Cardiac septum (tissue), 1 donor: ENCODE data around the gene SLC27A1. TPM values are rescaled to one million over a fixed set of nuclear protein-coding genes. Genes with fewer than 3 reads are reported as not detected.
"Not testable (repeated sequence)": the region's sequence is repeated elsewhere in the genome, so short reads cannot be mapped to it uniquely, and the experiment has no call there.

Source experiments
- DNase-seq: peaks from one replicate; pipeline ENCODE4 v3.0.0-alpha.2; 2020; ENCODE audit warnings: low spot score
- intact Hi-C: fragments of 100-400 bp; cut with DNase I; formaldehyde crosslinking; loops from one replicate; pipeline ENCODE4 v1.14.0; 2022
- total RNA-seq: library from RNA; stranded (reverse); fragmentation: NEBNext Ultra II Directional; extraction: Animal tissue kit (Norgen Biotek cat#: 25700); gene quantifications from one replicate; pipeline ENCODE4 v1.2.1, GENCODE V29; 2021
- donor health status: DM: no; HTN: no; CAD: no.

Gene SLC27A1
- total RNA-seq, 1 donor from 2014 or later = 35.9 TPM

- no peak for DNase-seq
- intact Hi-C loops = no loop called here
These were observed 59.2 kb downstream of the SLC27A1 start for GRCh38 chr19:17529239-17530158.

DNA sequence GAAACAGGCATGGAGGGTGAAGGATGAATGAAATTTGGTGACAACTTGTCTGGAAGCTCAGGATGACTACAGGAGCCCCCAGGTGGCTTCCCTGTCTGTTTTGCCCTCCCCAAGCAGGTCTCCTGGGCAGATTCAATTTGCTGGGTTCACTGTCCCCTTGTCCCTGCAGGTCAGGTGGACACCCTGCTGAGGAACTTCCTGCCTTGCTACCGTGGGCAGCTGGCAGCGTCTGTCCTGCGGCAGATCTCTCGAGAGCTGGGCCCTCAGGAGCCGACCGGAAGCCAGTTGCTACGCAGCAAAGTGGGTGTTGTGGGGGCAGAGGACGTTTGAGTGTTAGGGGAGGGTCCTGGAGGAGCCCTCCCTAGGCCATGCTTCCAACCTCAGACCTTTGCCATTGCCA, 60.3 kb downstream of the SLC27A1 start:
- intact Hi-C loops = no loop called here
- no peak for DNase-seq

DNA sequence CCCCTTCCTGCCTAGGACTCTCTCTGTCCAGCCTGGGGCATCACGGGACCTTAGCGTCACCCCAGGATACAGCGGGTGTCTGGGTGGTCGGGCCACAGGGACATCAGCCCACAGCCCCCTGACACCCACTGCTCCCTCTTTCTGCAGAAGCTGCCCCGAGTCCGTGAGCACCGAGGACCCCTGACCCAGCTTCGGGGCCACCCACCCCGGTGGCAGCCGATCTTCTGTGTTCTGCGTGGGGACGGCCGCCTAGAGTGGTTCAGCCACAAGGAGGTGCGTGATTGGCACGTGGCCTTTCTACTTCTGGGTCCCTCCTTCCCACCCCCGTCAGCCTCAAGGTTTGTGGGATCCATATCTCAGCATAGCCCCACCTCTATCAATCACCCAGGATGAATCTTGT, 61.8 kb downstream of the SLC27A1 start:
- no peak for DNase-seq
- intact Hi-C loops = no loop called here

GRCh38 chr19:17532557-17532956, 62.2 kb downstream of the SLC27A1 start:
- DNase-seq = no peak
- intact Hi-C loops = no loop called here

DNA sequence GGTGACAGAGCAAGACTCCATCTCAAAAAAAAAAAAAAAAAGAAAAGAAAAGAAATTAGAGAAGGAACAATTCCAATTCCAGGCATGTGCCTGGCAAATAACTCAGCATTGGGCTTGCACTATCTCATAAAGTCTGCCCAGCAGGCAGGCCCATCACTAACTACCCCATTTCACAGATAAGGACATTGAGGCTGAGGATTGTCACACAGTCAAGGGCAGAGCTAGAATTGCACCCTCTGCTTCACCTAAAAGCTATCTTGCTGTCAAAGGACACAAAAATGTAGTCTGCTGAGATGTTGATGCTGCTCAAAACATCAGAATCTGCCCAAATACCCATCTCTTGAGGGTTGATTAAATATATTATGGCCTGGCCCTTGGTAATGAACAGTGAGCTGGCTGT, 64.4 kb downstream of the SLC27A1 start:
- DNase-seq = no peak
- intact Hi-C loops = no loop called here

GRCh38 chr19:17536955-17537354, 66.6 kb downstream of the SLC27A1 start:
- intact Hi-C loops = no loop called here
- DNase-seq = no peak

DNA sequence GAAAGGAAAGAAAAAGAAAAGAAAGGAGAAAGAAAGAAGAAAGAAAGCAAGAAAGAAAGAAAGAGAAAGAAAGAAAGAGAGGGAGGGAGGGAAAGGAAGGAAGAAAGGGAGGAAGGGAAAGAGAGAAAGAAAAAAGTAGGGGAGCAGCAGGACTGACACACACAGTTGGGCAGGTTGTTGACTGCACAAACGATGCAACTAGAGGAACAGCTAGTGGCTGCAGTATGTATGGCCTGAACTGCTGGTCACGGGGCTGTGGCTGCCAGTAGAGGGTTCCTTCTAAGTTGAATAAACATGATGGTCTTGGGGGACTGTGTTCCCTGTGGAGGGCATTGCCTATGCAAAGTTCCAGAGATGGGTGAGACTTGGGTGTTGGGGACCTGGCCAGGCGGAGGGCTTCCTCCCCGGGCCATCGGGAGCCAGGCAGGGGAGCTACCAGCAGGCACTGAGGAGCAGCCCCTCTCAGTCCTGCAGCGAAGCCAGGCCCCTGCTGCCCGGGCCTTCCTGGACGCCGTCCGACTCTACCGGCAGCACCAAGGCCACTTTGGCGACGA, 68.4 kb downstream of the SLC27A1 start:
- DNase-seq = no peak
- intact Hi-C loops = loop anchor here (2.0 kb wide), 1 partner anchor 36 kb away; no protein-coding TSS in a partner anchor

DNA sequence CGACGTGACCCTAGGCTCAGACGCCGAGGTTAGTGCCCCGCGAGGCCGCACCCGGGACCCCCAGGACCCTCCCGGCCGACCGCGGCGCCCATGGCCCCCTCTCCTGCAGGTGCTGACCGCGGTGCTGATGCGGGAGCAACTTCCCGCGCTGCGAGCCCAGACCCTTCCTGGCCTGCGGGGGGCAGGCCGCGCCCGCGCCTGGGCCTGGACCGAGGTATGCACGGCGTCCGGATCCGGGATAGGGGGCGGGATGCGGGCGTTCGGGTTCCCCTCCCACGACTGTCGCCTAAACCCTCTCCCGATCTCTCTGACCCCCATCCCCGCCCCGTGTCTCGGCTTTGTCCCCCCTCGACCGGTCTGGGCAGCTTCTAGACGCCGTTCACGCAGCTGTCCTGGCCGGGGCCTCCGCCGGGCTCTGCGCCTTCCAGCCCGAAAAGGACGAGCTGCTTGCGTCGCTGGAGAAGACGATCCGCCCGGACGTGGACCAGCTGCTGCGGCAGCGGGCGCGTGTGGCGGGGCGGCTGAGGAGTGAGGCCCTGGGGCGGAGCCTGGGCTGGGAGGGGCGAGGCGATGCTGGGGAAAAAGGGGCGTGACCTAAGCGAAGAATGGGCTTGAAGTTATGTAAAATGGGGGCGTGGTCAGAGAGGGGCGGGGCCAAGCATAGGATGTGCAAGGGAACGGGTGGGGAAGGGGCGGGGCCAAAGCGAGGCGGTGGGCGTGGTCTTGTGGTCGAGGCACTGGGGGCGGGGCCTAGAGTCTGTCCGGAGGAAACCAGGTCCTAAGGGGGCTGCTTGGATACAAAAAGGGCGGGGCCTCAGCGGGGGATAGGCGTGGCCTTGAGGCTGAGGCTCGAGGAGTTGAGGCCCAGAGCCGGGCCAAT, 69.2 kb downstream of the SLC27A1 start:
- intact Hi-C loops = loop anchor here (2.0 kb wide), 1 partner anchor 35 kb away; no protein-coding TSS in a partner anchor

DNA sequence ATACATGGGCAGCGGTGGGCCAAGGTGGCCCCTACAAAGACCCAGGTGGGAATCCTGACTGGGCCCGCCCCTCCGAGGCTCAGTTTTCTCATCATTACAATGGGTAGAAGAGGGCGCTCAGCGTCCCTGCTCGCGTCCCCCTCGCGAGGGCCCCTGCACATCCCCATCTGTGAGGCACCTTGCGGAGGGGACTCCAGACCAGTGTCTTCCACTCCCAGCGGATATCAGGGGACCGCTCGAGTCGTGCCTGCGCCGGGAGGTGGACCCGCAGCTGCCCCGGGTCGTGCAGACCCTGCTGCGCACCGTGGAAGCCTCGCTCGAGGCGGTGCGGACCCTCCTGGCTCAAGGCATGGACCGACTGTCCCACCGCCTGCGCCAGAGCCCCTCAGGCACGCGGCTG, 69.8 kb downstream of the SLC27A1 start:
- no peak for DNase-seq
- intact Hi-C loops = no loop called here

More for the DNA sequence above, 69.2 kb downstream of the SLC27A1 start:
- peak; percentile 96 for DNase-seq

- intact Hi-C loops = no loop called here
- DNase-seq = no peak
These were observed 70.9 kb downstream of the SLC27A1 start for GRCh38 chr19:17541184-17541759.

GRCh38 chr19:17542042-17542441, 71.7 kb downstream of the SLC27A1 start:
- DNase-seq = no peak
- intact Hi-C loops = no loop called here

DNA sequence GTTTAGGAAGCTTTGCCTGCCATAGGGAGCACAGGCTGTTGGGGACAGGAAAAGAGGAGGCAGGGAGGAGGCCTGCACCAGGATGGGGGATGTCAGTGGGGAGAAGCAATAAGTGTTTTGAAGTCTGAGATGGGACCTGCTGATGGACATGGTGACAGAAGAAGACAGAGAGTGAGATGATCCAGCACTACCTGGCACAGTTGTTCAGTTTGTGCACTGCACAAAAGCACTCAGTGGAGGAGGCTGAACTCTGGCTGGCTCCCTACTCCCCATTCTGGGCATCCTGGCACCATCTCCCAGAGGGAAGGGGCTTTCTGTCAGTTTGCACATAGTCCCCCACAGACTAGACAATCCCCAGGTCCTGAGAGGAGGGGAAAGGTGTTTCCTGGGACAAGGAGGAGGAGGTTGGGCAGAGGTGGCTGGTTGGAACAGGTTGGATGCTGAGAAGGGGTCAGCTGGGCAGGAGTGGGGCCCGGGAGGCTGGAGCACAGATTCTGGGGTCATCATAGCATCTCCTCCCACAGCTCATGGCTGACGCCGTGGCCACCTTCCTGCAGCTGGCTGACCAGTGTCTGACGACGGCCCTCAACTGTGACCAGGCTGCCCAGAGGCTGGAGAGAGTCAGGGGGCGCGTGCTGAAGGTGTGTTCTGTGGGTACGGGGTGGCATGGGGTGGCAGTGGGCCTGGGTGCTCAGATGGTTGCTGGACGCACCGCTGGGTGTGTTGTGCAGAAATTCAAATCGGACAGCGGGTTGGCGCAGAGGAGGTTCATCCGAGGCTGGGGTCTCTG, 72.7 kb downstream of the SLC27A1 start:
- no peak for DNase-seq
- intact Hi-C loops = no loop called here

DNA sequence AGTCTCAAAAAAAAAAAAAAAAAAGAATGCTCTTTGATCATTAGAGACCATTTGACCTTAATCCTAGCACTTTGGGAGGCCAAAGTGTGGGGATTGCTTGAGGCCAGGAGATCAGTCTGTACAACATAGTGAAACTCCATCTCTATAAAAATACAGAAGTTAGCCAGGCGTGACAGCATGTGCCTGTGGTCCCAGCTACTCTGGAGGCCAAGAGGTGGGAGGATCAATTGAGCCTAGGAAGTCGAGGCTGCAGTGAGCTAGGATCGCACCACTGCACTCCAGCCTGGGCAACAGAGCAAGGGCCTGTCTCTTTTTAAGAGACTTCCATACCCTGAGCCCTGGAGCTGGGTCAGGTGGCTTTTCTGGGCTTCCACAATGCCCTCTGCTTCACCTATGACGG, 73.7 kb downstream of the SLC27A1 start:
- no peak for DNase-seq
- intact Hi-C loops = no loop called here

DNA sequence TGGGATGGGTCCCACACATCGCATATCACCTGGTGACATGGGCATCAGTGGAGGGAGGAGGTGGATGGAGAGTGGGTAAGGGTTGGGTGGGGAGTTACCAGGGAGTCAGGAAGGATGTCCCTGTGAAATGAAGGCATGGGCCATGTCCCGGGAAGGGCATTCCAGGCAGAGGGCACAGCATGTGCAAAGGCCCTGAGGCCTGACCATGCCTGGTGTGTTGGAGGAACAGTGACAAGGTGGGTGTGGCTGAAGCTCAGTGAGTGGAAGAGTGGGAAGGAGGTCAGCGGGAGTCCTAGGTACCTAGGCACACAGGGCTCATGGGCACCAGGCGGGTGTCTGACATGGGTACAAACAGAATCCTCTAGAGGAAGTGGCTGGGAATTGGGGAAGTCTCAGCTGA, 74.1 kb downstream of the SLC27A1 start:
- intact Hi-C loops = no loop called here
- no peak for DNase-seq

DNA sequence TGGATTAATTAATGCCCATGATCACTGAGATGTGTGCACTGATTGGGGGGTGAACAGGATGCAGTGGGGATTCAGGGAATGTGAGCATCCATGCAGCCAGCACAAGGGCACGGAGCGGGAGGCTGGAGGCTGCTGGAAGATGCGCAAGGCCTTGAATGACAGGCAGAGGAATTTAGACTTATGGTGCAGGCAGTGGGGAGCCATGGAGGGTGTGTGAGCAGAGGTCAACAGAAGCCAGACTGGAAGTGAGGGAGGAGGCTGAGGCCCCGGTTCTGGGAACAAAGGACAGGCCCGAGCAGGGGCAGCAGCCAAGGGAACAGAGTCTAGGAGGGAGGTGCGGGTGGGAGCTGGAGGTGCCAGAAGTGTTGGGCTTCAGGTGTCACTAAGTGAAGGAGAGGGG, 77.8 kb downstream of the SLC27A1 start:
- DNase-seq = no peak
- intact Hi-C loops = no loop called here

DNA sequence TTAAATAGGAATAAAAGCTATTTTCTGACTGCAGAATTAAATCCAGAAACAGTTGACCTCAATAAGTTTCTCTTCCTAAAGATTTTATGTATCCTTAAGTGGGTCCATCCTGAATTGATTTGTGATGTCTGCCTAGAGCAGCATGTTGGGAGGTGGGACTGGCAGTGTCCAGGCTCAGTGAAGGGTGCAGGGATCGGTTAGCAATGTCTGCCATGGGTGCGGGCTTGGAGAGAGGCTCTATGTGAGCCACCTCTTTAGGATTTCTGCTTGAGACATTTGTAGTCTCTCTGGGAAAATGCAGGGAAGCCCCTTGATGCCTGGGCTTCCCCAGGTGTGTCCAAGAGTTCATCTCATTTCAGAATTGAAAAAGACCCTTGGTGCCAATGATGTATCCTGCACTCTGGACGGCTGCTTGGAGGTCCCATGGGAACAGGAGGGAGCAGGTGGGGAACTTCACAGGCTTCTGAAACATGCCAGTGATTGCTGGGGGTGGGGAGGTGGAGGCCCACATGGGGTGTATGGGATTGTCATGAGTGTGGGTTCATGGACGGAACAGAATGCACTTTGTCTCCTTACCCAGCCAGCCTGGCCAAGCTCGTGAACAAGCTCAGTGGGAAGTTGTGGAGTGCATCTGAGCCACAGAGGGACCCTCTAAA, 78.9 kb downstream of the SLC27A1 start:
- DNase-seq = no peak
- intact Hi-C loops = no loop called here

DNA sequence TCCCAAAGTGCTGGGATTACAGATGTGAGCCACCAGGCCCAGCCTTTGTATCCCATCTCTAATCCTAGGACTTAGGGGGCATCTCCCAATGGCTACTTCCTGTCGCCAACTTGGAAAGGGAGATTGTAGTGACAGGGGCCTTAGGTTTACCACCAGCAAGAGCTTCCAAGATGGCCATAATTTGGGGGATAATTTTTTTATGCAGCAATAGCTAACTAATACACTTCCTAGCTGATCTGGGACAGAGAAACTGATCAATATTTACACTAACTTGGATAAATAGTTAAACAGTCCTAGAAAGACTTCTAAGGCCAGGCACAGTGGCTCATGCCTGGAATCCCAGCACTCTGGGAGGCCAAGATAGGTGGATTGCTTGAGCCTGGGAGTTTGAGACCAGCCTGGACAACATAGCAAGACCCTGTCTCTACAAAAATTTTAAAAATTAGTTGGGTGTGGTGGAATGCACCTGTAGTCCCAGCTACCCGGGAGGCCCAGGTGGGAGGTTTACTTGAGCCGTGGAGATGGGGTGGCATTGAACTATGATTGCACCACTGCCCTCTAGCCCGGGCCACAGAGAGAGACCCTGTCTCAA, 79.8 kb downstream of the SLC27A1 start:
- intact Hi-C loops = no loop called here
- no peak for DNase-seq

DNA sequence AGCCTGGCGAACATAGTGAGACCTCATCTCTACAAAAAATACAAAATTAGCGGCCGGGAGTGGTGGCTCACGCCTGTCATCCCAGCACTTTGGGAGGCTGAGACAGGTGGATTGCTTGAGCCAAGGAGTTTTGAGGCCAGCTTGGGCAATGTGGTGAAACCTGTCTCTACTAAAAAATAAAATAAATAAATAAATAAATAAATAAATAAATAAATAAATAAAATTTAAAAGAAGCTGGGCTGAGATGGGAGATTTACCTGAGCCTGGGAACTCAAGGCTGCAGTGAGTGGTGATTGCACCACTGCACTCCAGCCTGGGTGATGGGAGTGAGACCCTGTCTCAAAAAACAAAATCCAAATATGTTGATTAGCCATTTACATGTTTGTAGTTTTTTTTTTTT, 82.4 kb downstream of the SLC27A1 start:
- DNase-seq, intact Hi-C loops: not testable (repeated sequence)
